OCI-LY3 (cell line): ENCODE data around the gene TRIM2.

Experiments
- CTCF ChIP-seq: fragments of 200-600, 300-600 bp; sonication (generic); IDR thresholded peaks from 2 replicates; pipeline ENCODE4 v1.5.1; 2014; ENCODE audit warnings: antibody characterized with exemption, low read length, low read depth
- EZH2phosphoT487 ChIP-seq: fragments of 200-600 bp; shearing (Covaris generic); IDR thresholded peaks from 2 replicates; pipeline ENCODE4 v1.6.1; 2018; ENCODE audit warnings: antibody characterized with exemption, mixed run types, low read depth

GRCh38 chr4:153246446-153247115 is 42.3 kb downstream of the TRIM2 start:
- TF ChIP-seq CTCF (no peak), EZH2phosphoT487 (no peak)
